HEK293 (cell line): Measurements from ENCODE around the gene KSR1.
"Not testable (repeated sequence)": the region's sequence is repeated elsewhere in the genome, so short reads cannot be mapped to it uniquely, and the experiment has no call there.

Source experiments
- CTCF ChIA-PET: fragments of 350-600 bp; formaldehyde crosslinking; extraction: SDS; loops from one replicate; lab custom pipeline; 2021; ENCODE audit warnings: antibody characterized with exemption; lab: Yijun Ruan, JAX
- POLR2A ChIA-PET: fragments of 300-600 bp; formaldehyde crosslinking; extraction: SDS; loops from one replicate; lab custom pipeline; 2020; ENCODE audit warnings: antibody characterized with exemption, inconsistent platforms; lab: Yijun Ruan, JAX
- H3K27ac ChIP-seq: fragments of 200-500 bp; sonication (Bioruptor generic); 2 replicates; pipeline ENCODE4 v1.5.1; 2014; ENCODE audit warnings: low read depth, low read length, control low read depth, inconsistent platforms; ENCODE audit errors: extremely low read depth
- H3K36me3 ChIP-seq, 2 experiments: fragments of 200-500 bp in 1 of 2; sonication (Bioruptor generic) in 1 of 2; 1 replicate in 1 of 2; 2 replicates in 1 of 2; pipeline ENCODE4 v1.5.1; 2014 to 2017; ENCODE audit warnings: inconsistent platforms in 2 of 2, low read length in 2 of 2; ENCODE audit not compliant: control insufficient read depth in 2 of 2, insufficient read depth in 1 of 2
- H3K4me1 ChIP-seq: fragments of 200-500 bp; sonication (Bioruptor generic); 2 replicates; pipeline ENCODE4 v1.5.1; 2014; ENCODE audit warnings: mild to moderate bottlenecking, low read length, inconsistent platforms; ENCODE audit not compliant: control insufficient read depth, insufficient read depth
- H3K4me3 ChIP-seq: 2 replicates; pipeline ENCODE4 v1.5.1; 2011; ENCODE audit warnings: low read depth, mild to moderate bottlenecking, control low read depth, low read length, moderate library complexity
- H3K9me3 ChIP-seq: fragments of 200-500 bp; sonication (Bioruptor generic); 2 replicates; pipeline ENCODE4 v1.5.1; 2014; ENCODE audit warnings: low read depth, low read length, inconsistent platforms; ENCODE audit not compliant: control insufficient read depth, insufficient read depth
- KLF8 ChIP-seq: fragments of 450-650 bp; formaldehyde crosslinking; IDR thresholded peaks from 2 replicates; pipeline ENCODE4 v1.5.1; 2016; ENCODE audit warnings: missing biosample characterization, missing genetic modification characterization
- KLF9 ChIP-seq: fragments of 450-650 bp; formaldehyde crosslinking; IDR thresholded peaks from 2 replicates; pipeline ENCODE4 v1.5.1; 2016; ENCODE audit warnings: missing biosample characterization, missing genetic modification characterization, low read depth
- MEIS1 ChIP-seq: sonication (generic); formaldehyde crosslinking; IDR thresholded peaks from 2 replicates; pipeline ENCODE4 v1.8.1; 2022; ENCODE audit warnings: missing genetic modification reagents, mild to moderate bottlenecking, borderline replicate concordance
- MZF1 ChIP-seq: fragments of 450-650 bp; formaldehyde crosslinking; IDR thresholded peaks from 2 replicates; pipeline ENCODE4 v1.5.1; 2017; ENCODE audit warnings: missing biosample characterization, missing genetic modification characterization, borderline replicate concordance
- SCRT2 ChIP-seq: fragments of 450-650 bp; formaldehyde crosslinking; IDR thresholded peaks from 2 replicates; pipeline ENCODE4 v1.5.1; 2016; ENCODE audit warnings: missing biosample characterization, missing genetic modification characterization
- ZBTB10 ChIP-seq: fragments of 450-650 bp; formaldehyde crosslinking; IDR thresholded peaks from 2 replicates; pipeline ENCODE4 v1.5.1; 2016; ENCODE audit warnings: missing biosample characterization, missing genetic modification characterization
- ZFP3 ChIP-seq: fragments of 450-650 bp; formaldehyde crosslinking; IDR thresholded peaks from 2 replicates; pipeline ENCODE4 v1.5.1; 2016; ENCODE audit warnings: low read depth, missing biosample characterization, missing genetic modification characterization
- ZFP41 ChIP-seq: fragments of 450-650 bp; formaldehyde crosslinking; IDR thresholded peaks from 2 replicates; pipeline ENCODE4 v1.5.1; 2016; ENCODE audit warnings: missing biosample characterization, missing genetic modification characterization, borderline replicate concordance
- ZNF169 ChIP-seq: fragments of 450-650 bp; formaldehyde crosslinking; IDR thresholded peaks from 2 replicates; pipeline ENCODE4 v1.5.1; 2016; ENCODE audit warnings: missing biosample characterization, missing genetic modification characterization
- ZNF2 ChIP-seq: fragments of 450-650 bp; formaldehyde crosslinking; IDR thresholded peaks from 2 replicates; pipeline ENCODE4 v1.5.1; 2016; ENCODE audit warnings: missing biosample characterization, missing genetic modification characterization
- ZNF24 ChIP-seq: fragments of 450-650 bp; formaldehyde crosslinking; IDR thresholded peaks from 2 replicates; pipeline ENCODE4 v1.5.1; 2016; ENCODE audit warnings: missing biosample characterization, missing genetic modification characterization
- ZNF423 ChIP-seq: fragments of 450-650 bp; formaldehyde crosslinking; IDR thresholded peaks from 2 replicates; pipeline ENCODE4 v1.5.1; 2016; ENCODE audit warnings: missing biosample characterization, missing genetic modification characterization
- ZNF48 ChIP-seq: fragments of 450-650 bp; formaldehyde crosslinking; IDR thresholded peaks from 2 replicates; pipeline ENCODE4 v1.5.1; 2016; ENCODE audit warnings: missing biosample characterization, missing genetic modification characterization
- ZNF549 ChIP-seq: fragments of 450-650 bp; IDR thresholded peaks from 2 replicates; pipeline ENCODE4 v1.5.1; 2018; ENCODE audit warnings: missing biosample characterization, missing genetic modification characterization, mild to moderate bottlenecking, inconsistent platforms, moderate library complexity
- ZNF558 ChIP-seq: fragments of 450-650 bp; formaldehyde crosslinking; IDR thresholded peaks from 2 replicates; pipeline ENCODE4 v1.5.1; 2016; ENCODE audit warnings: missing biosample characterization, missing genetic modification characterization
- ZNF621 ChIP-seq: fragments of 450-650 bp; formaldehyde crosslinking; IDR thresholded peaks from 2 replicates; pipeline ENCODE4 v1.5.1; 2017; ENCODE audit warnings: missing biosample characterization, missing genetic modification characterization
- ZNF623 ChIP-seq: fragments of 450-650 bp; formaldehyde crosslinking; IDR thresholded peaks from 2 replicates; pipeline ENCODE4 v1.5.1; 2016; ENCODE audit warnings: missing biosample characterization, missing genetic modification characterization
- ZNF792 ChIP-seq: fragments of 450-650 bp; formaldehyde crosslinking; IDR thresholded peaks from 2 replicates; pipeline ENCODE4 v1.5.1; 2016; ENCODE audit warnings: missing biosample characterization, missing genetic modification characterization
- ZNF830 ChIP-seq: fragments of 450-650 bp; IDR thresholded peaks from 2 replicates; pipeline ENCODE4 v1.5.0; 2018; ENCODE audit warnings: missing biosample characterization, missing genetic modification characterization, low read depth, mild to moderate bottlenecking, moderate library complexity
- TF ChIP-seq, protein P1 (sequence below): fragments of 450-650 bp; formaldehyde crosslinking; IDR thresholded peaks from 2 replicates; pipeline ENCODE4 v1.5.1; 2016; ENCODE audit warnings: missing biosample characterization, missing genetic modification characterization

Gene KSR1

GRCh38 chr17:27433521-27433920 is 22.7 kb upstream of the KSR1 start:
- ChIA-PET POLR2A (interaction anchor here (0.6 to 1.4 kb wide), 2 partner anchors 80 to 188 kb away, joined by 4 read pairs; no protein-coding TSS in a partner anchor), CTCF (interaction anchor here (0.6 to 1.6 kb wide), 7 partner anchors 30 to 248 kb away, joined by 3 to 7 read pairs (median 4); no protein-coding TSS in a partner anchor)

DNA sequence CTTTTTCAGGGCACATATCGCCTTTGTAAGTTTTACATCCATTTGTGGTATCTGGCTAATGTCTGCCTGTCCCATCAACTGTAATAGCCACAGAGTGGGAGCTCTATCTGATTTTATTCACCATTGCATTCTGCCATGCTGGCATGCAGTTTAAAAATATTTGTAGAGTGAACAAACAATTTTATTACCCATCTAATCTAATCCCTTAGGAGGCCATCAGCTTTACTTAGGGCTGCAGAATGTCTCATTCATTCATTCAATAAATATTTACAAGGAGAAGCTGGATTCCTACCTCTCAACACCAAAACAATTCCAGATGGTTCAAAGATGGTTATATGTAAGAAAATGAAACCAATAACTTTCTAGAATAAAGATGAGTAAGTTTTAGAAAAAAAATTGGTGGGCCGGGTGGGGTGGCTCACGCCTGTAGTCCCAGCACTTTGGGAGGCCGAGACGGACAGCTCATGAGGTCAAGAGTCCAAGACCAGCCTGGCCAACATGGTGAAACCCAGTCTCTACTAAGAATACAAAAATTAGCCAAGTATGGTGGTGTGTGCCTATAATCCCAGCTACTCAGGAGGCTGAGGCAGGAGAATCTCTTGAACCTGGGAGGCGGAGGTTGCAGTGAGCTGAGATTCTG is 20.7 kb upstream of the KSR1 start:
- CTCF ChIA-PET, result interaction anchor here (0.6 to 1.9 kb wide), 5 partner anchors 9 to 165 kb away, joined by 3 to 18 read pairs (median 4); no protein-coding TSS in a partner anchor
- H3K4me1 ChIP-seq, H3K27ac ChIP-seq, POLR2A ChIA-PET, H3K9me3 ChIP-seq, H3K4me3 ChIP-seq, H3K36me3 ChIP-seq: not testable (repeated sequence)

More at GRCh38 chr17:27433521-27433920, 22.7 kb upstream of the KSR1 start:
- Histone ChIP-seq H3K36me3 (no peaks in the 10 kb centered on the region), H3K27ac (no peak overlapping the region), H3K4me1 (no peaks in the 10 kb centered on the region), H3K9me3 (no peaks in the 10 kb centered on the region), H3K4me3 (no peak overlapping the region)
- TF ChIP-seq MZF1 (no peak), SCRT2 (tag by site-specific recombination) (no peak), ZNF423 (tag by site-specific recombination) (no peak), KLF8 (tag by site-specific recombination) (no peak), ZNF792 (tag by site-specific recombination) (no peak), ZFP41 (tag by site-specific recombination) (no peak), ZNF830 (no peak), ZNF48 (no peak), ZNF24 (tag by site-specific recombination) (no peak), ZNF2 (tag by site-specific recombination) (no peak)
- TF ChIP-seq, protein P1, sequence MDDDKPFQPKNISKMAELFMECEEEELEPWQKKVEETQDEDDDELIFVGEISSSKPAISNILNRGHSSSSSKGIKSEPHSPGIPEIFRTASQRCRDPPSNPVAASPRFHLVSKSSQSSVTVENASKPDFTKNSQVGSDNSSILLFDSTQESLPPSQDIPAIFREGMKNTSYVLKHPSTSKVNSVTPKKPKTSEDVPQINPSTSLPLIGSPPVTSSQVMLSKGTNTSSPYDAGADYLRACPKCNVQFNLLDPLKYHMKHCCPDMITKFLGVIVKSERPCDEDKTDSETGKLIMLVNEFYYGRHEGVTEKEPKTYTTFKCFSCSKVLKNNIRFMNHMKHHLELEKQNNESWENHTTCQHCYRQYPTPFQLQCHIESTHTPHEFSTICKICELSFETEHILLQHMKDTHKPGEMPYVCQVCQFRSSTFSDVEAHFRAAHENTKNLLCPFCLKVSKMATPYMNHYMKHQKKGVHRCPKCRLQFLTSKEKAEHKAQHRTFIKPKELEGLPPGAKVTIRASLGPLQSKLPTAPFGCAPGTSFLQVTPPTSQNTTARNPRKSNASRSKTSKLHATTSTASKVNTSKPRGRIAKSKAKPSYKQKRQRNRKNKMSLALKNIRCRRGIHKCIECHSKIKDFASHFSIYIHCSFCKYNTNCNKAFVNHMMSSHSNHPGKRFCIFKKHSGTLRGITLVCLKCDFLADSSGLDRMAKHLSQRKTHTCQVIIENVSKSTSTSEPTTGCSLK, result no peak

GRCh38 chr17:27438348-27438998 is 17.8 kb upstream of the KSR1 start:
- Histone ChIP-seq H3K9me3 (no peaks in the 10 kb centered on the region), H3K36me3 (no peaks in the 10 kb centered on the region), H3K4me1 (no peaks in the 10 kb centered on the region), H3K27ac (no peak overlapping the region), H3K4me3 (no peak overlapping the region)
- POLR2A ChIA-PET, result no interaction called here
- TF ChIP-seq ZNF549 (tag by site-specific recombination) (no peak), MEIS1 (no peak), ZNF621 (no peak), ZNF169 (no peak), ZFP3 (tag by site-specific recombination) (no peak), KLF8 (tag by site-specific recombination) (no peak), ZNF623 (no peak), ZNF2 (tag by site-specific recombination) (no peak), KLF9 (tag by site-specific recombination) (no peak), ZNF558 (tag by site-specific recombination) (no peak), ZBTB10 (tag by site-specific recombination) (no peak)
- CTCF ChIA-PET, result interaction anchor here (0.6 to 1.1 kb wide), 3 partner anchors 17 to 202 kb away, joined by 4 to 5 read pairs (median 4); no protein-coding TSS in a partner anchor
